Activated CD4-positive, alpha-beta T cell treated with anti-CD3 and anti-CD28 coated beads for 24 hours (primary cell): ENCODE measurements around the gene BTBD19.
A peak's percentile ranks its signal among the peaks of the same experiment; 100 is the strongest.
"Not testable (repeated sequence)": the region's sequence is repeated elsewhere in the genome, so short reads cannot be mapped to it uniquely, and the experiment has no call there.

ENCODE experiments used
- DNase-seq, 2 donors: peaks; one replicate each; pipeline ENCODE4 v3.0.0-alpha.2; 2020; ENCODE audit warnings: low read depth in 2 of 2

Gene BTBD19

DNA sequence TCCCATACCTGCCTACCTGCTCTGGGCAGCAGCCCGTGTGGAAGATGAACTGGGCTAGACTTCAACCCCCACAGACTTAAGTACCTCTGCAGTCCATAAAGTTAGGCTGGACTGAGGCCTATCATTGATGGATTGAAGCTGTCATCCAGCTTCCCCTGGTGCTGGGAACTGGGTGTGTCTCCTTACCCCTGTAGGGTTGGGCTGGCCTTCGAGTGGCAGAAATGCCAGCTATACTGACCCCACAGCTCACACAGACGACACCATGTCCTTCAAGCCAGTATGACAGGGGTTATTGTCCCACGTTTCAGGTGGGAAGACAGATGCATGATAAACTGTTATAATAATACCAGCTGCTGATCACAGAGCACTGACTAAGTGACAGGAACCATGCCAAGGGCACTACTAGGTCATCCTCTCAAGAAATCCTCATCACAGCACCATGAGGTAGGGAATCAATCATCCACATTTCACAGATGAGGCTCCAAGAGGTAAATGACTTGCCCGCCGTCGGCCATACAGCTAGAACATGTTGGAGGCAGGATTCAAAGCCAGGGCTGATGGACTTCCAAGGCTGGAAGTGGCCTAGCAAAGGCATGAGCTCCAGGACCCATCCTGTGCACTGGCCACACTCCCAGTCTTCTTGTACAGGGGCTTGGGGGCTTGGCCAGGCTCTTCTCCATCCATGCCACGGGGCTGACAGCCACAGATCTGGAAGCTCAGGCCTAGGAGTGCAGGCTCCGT lies 20.0 kb upstream of the BTBD19 start, which contains the start of gene BEST4:
TSS of gene BEST4 (minus strand) at position 51 of the 741 bp plus-strand sequence. CDS start 465 bp downstream, outside the sequence.
- DNase-seq, result no peak

GRCh38 chr1:44790968-44791801 lies 17.1 kb upstream of the BTBD19 start:
- no peak for DNase-seq

DNA sequence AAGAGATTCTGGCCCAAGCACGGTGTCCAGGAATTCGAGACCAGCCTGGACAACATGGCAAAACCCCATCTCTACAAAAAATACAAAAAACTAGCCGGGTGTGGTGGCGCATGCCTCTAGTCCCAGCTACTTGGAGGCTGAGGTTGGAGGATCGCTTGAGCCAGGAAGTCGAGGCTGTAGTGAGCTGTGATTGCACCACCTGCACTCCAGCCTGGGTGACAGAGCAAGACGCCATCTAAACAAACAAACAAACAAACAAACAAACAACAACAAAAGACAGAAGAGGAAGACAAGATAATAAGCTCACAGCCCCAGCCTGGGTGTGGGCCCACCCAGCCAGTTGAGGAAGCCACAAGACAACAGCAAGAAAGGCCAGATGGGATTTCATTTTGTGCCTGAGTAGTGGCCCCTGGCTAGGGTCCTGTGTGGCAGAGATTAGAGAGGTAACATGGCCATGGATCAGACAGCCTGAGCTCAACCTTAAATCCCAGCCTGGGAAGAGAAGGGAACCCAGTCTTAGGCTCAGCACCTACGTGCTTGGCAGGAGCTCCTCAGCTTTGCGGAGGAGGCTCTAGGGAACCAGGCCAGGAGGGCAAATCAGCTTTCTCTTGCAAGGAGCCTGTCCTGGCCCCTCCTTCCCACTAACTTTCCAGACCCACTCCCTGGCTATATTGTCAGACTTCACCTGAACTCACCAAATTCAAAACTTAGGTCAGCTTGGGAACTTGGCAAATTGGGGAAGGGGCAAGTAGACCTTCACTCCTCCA lies 15.4 kb upstream of the BTBD19 start:
- no peak for DNase-seq

GRCh38 chr1:44797886-44798285 lies 10.4 kb upstream of the BTBD19 start:
- not testable (repeated sequence) for DNase-seq

GRCh38 chr1:44798481-44799365 lies 9.6 kb upstream of the BTBD19 start:
- DNase-seq, result no peak

DNA sequence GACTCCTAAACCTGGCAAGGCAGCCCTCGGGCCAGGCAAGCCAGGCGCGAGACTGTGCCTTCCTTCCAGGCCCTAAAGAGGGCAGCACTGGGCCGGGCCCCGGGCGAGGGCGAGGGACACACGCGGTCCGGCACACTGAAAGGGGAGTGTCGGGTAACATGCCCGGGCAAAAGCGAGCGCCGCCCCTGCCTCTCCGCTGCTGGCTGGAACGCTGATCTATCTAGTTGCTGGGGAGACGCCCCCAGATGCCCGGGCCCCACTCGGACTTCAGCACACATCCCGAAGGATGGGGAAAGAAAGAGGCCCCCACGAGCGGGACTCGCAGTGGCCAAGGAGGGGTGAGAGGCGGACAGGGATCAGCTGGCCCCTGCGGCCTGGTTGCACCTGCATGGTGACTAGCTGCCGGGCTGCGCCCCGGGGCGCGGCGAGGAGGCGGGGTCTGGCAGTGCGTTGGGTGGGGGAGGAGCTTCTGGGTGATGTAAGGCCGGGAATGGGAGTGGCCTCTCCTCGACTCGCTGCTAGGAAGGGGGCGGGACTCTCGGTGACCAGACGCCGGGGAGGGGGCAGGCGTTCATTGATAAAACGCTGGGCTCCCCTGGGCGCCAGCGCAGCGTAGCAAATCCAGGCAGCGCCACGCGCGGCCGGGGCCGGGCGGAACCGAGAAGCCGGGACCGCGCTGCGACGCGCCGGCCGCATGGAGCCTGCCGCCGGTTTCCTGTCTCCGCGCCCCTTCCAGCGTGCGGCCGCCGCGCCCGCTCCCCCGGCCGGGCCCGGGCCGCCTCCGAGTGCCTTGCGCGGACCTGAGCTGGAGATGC lies 8.3 kb upstream of the BTBD19 start, which contains the start of gene PLK3:
TSS of gene PLK3 (plus strand) at position 608 of the 815 bp plus-strand sequence. CDS start at position 695, 87 bp downstream.
- peak; percentile 97 to 99 for DNase-seq

- DNase-seq, result no peak
Measured at GRCh38 chr1:44801491-44802305, 6.6 kb upstream of the BTBD19 start.

DNA sequence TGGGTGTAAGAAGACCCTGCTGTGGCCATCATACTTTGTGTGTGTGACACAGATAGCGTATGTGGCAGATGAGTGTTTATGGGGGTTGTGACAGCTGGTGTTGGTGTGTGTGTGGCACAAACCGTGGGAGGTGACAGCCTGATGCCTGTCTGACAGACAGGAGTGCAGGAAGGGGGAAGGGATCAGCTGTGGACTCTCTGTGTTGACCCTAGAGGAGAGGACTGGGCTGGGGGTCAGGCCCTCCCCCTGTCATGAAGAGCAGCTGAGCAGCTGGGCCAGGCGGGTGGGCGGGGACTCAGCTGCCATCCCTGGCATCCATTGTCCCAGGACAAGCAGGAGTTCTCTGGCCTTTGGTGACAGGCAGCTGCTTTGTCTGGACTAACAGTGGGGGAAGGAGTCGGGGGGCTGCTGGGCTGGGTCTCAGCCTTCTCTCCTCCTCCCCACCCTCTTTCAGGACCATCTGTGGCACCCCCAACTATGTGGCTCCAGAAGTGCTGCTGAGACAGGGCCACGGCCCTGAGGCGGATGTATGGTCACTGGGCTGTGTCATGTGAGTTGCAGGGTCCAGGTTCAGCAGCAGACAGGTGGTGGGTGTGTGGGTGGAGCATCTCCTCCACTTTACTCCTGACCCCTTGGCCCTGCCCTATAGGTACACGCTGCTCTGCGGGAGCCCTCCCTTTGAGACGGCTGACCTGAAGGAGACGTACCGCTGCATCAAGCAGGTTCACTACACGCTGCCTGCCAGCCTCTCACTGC lies 5.8 kb upstream of the BTBD19 start:
- no peak for DNase-seq

- DNase-seq, result no peak
Measured at GRCh38 chr1:44803062-44803311, 5.3 kb upstream of the BTBD19 start.

- DNase-seq, result no peak
Measured at GRCh38 chr1:44803312-44804095, 4.8 kb upstream of the BTBD19 start.

GRCh38 chr1:44805311-44806024 lies 2.9 kb upstream of the BTBD19 start:
- no peak for DNase-seq

GRCh38 chr1:44806025-44806703 lies 2.2 kb upstream of the BTBD19 start:
- no peak for DNase-seq

DNA sequence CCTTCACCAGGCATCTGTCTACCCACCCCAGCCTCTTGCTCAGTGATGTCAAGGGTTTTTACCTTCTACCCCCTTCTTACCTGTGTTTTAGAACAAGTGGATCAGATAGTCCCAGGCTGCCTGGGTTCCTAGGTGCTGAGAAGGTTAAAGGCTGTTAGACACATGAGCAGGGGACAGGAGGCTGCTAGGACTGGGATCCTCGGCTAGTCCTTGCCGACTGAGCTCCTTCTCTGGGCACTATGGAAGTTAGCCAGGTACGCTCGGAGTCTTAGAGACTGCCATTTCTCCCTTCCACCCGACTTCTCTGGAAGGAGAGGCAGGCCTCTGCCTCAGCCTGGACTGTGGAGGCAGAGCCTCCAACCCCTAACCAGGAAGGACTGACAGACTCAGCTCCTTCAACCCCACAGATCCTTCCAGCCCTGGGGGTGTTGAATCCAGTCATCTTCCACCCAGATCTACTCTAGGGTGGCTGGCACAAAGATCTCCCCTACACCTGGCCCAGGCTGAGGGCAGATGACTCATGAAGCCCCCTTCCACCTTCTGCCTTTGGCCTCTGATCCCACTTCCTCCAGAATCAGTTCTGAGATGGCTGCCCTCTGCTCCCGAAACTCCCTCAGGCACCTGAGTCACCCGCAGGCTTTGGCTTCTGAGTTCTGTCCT lies 1.5 kb upstream of the BTBD19 start, which contains the start of gene DYNLT4:
TSS of gene DYNLT4 (minus strand) at position 648 of the 660 bp plus-strand sequence. CDS start 683 bp downstream, outside the sequence.
- DNase-seq, result no peak

DNA sequence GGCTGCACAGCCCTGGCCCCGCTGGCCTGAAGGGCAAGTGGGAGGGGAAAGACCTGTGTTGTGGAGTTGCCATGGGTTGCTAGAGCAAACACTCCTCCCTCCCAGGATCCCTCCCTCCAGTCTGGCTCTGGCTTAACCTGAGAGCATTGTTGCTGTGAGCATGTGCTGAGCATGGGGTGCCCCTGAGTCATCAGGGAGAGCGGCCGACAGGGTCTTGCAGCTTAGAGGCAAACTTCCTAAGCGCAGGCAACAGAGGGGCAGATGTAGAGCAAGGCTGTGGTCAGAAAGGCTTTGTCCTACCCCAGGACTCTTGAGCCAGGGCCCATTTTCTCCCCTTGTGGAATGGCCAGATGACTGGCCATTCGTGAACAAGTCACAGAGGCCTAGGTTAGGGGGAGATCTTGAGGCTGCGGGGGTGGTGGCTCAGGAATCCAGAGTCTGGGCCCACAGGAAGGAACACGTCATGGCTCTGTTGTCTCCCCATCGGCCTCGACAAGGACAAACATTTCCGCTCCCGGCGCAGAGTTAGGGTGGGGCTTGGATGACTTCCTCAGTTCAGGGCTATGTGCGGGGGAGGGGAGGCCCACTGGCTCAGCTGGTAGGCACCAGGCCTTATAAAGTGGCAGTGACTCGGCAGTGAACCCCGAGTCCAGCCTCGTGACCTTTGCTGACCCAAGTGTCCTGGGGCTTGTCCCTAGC lies 810 bp upstream of the BTBD19 start:
- DNase-seq, result peak; percentile 75 to 85
